NCI-H460 (cell line): Measurements from ENCODE around the gene HSD11B2. TPM values are rescaled to one million over a fixed set of nuclear protein-coding genes. Genes with fewer than 3 reads are reported as not detected.

Experiments
- DNase-seq: peaks from one replicate; pipeline ENCODE4 v3.0.0-alpha.2; 2016; ENCODE audit warnings: low read depth; ENCODE audit errors: extremely low read depth
- total RNA-seq: library from RNA; depleted of rRNA; stranded (reverse); fragments of >200 nt; shearing (Covaris generic); gene quantifications from 2 replicates; pipeline ENCODE4 v1.2.3, GENCODE V29; 2014

HSD11B2 gene
- total RNA-seq, 1 experiment from 2014 or later = 1.2 TPM

GRCh38 chr16:67430504-67430976 is 381 bp upstream of the HSD11B2 start:
- DNase-seq = no peak

GRCh38 chr16:67431775-67432505 is 1.0 kb downstream of the HSD11B2 start:
- no peak for DNase-seq

GRCh38 chr16:67432506-67432890 is 1.6 kb downstream of the HSD11B2 start:
- DNase-seq = no peak

GRCh38 chr16:67433131-67433719 is 2.3 kb downstream of the HSD11B2 start:
- no peak for DNase-seq

GRCh38 chr16:67435758-67436164 is 4.8 kb downstream of the HSD11B2 start:
- DNase-seq = no peak

DNA sequence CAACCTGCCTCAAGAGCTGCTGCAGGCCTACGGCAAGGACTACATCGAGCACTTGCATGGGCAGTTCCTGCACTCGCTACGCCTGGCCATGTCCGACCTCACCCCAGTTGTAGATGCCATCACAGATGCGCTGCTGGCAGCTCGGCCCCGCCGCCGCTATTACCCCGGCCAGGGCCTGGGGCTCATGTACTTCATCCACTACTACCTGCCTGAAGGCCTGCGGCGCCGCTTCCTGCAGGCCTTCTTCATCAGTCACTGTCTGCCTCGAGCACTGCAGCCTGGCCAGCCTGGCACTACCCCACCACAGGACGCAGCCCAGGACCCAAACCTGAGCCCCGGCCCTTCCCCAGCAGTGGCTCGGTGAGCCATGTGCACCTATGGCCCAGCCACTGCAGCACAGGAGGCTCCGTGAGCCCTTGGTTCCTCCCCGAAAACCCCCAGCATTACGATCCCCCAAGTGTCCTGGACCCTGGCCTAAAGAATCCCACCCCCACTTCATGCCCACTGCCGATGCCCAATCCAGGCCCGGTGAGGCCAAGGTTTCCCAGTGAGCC is 5.8 kb downstream of the HSD11B2 start:
- no peak for DNase-seq

DNA sequence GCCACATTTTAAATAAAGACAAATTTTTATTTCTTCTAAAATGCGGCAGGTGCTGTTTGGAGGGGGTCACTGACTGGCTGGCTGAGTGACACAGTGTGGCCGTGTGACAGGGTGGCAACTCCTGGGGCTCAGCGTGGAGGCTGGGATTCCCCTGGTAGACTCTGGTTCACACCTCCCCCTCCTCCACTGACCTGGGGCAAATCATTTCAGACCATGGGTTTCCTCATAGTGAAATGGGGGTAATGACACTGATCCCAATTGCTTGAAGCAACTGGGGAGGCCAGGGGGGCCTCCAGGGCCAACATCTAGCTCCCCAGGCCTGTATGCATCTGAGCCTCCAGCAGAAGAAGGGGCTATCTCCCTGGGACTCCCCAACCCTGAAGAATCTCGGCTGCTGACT is 6.6 kb downstream of the HSD11B2 start:
- no peak for DNase-seq

DNA sequence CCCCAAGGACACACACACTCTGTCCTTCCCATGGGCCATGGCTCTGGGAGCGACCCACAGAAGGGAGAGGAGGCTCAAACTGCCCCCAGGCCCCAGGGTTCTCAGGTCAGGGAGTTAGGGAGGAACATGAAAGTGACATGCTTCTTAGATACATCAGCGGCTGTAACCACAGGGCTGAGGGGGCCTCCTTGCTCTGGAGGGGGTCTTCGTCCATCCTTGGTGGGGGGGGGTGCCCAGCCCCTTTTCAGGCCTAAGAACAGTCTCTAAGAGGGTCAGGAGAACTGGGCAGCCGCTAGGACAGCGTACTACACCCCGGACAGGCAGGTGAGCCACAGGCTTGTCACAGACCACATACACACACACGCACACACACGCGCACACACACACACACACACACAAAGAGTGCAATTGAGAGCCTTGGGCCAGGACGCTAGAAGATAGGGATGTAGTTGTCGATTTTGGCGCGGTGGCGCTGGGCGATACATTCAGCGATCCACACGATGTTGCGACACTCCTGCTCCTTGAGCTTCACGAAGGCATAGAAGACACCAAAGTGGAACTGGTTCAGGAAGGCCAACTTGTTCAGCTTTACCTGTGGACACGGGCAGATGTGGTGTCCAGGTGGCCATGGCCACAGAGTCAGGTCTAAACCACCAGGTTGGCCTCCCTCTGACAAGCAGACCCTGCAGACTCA is 7.3 kb downstream of the HSD11B2 start:
- DNase-seq = no peak

GRCh38 chr16:67438824-67439393 is 8.0 kb downstream of the HSD11B2 start:
- DNase-seq = no peak

- no peak for DNase-seq
Measured at GRCh38 chr16:67441271-67441753, 10.4 kb downstream of the HSD11B2 start.

DNA sequence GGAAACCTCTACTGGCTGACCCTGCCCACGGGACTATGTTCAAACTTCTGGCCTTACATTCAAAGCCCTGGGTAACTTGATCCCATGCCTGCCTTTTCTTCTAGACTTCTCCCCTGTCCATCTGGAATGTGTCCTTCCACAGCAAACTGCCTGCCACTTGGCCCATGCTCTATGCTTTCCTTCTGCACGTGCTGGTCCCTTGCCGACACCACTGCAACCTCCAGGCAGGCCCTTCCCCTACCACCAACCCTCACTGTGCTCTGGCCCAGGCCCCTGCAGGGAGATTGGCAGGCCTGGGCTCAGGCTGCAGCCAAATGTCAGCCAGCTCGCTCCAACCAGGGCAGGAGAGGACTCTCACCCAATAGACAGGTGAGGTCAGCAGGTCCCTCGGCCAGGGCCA is 11.0 kb downstream of the HSD11B2 start:
- DNase-seq = no peak

GRCh38 chr16:67442581-67443255 is 11.8 kb downstream of the HSD11B2 start:
- no peak for DNase-seq

DNA sequence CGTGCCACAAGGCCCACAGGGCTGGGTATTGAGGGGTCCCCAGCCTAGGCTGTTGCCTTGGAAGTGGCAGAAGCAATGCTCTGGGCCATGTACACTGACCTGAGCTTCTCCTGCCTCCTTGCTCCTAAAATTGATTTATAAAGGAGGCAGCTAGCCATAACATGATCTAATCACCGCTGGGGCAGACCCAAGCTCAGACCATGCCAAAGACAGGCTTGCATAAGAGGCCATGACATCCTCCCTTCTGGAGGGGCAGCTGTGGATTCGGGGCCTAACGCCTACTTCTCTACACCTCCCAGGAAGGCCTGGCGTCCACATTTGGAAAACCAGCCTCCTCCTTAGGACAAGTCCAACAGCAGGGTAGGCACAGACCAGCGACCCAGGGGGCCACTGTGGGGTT is 12.3 kb downstream of the HSD11B2 start:
- DNase-seq = no peak

- DNase-seq = no peak
Measured at GRCh38 chr16:67444259-67445125, 13.6 kb downstream of the HSD11B2 start.

- no peak for DNase-seq
Measured at GRCh38 chr16:67445126-67445426, 14.2 kb downstream of the HSD11B2 start.

- DNase-seq = no peak
Measured at GRCh38 chr16:67445441-67445912, 14.6 kb downstream of the HSD11B2 start.

DNA sequence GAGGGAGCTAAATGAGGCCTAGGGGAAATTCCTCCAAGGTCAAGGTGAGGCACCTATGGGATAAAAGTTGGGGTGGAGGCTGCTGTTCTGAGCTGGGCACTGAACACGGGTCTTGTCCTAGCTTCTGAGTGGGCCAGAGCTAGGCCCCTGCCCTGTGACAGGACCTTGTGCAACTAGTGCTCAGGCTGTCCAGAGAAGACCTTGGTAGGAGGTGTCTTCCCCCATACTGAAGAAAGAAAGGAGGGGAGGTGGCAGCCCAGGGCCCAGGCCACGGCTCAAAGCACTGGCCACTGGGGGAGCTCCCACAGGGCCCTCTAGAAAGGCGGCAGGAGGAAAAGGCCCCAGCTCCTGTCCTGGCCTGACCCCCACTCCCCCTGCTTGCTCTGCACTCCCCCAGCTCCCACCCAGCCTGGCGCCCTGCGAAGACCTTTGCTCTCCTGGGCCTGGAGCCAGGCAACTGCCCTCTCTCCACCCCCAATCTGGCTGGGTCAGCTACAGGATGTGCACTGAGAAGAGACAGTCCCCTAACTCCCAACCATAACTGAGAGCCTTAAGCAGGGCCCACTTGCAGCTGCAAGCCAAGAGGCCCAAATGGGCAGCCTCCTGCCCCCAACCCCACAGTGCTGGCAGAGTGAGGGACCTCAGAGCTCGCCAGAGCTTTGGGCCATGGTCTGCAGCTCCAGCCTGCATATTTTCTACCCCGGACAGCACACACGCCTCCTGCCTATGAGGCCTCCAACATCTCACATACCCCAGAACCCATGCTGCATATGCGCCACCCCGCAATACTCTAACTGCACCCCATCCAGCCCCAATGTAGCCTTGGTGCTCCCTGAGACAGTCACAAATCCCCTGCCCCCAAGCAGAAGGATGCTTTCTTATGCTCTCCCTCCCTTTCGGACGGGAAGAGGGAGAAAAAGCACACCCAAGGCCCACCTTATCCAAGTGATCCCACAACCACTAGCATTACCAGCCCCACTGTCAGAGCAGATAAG is 15.3 kb downstream of the HSD11B2 start:
- DNase-seq = no peak

- no peak for DNase-seq
Measured at GRCh38 chr16:67446968-67447507, 16.1 kb downstream of the HSD11B2 start.
